GM12873 (cell line): ENCODE measurements around the gene SLC26A11.

Experiments
- TF ChIP-seq, protein P1 (sequence below): IDR thresholded peaks from 2 replicates; pipeline ENCODE4 v1.5.1; 2012; ENCODE audit warnings: low read depth, mild to moderate bottlenecking, moderate library complexity, low read length, control low read depth; ENCODE audit not compliant: insufficient read depth; ENCODE audit errors: missing control alignments

The SLC26A11 gene

DNA sequence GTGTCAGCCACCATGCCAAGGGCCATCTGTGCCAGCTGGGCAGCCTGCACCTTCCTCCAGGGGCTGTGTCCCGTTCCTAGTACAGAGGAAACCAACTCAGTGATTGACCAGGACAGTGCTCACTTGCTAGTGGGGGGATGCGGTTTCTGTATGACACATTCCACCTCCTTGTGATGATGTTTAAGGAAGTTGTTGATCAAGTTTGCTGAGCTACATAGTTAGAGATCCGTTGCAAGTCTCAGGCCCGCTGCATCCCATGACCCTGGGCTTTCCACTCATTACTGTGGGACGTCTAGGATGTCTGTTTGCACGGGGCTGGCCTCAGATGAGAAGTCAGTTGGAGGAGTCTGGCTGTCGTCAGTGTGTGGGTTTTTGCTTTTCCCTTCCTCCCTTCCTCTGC is 74.0 kb downstream of the SLC26A11 start:
- TF ChIP-seq, protein P1, sequence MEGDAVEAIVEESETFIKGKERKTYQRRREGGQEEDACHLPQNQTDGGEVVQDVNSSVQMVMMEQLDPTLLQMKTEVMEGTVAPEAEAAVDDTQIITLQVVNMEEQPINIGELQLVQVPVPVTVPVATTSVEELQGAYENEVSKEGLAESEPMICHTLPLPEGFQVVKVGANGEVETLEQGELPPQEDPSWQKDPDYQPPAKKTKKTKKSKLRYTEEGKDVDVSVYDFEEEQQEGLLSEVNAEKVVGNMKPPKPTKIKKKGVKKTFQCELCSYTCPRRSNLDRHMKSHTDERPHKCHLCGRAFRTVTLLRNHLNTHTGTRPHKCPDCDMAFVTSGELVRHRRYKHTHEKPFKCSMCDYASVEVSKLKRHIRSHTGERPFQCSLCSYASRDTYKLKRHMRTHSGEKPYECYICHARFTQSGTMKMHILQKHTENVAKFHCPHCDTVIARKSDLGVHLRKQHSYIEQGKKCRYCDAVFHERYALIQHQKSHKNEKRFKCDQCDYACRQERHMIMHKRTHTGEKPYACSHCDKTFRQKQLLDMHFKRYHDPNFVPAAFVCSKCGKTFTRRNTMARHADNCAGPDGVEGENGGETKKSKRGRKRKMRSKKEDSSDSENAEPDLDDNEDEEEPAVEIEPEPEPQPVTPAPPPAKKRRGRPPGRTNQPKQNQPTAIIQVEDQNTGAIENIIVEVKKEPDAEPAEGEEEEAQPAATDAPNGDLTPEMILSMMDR: no peak

DNA sequence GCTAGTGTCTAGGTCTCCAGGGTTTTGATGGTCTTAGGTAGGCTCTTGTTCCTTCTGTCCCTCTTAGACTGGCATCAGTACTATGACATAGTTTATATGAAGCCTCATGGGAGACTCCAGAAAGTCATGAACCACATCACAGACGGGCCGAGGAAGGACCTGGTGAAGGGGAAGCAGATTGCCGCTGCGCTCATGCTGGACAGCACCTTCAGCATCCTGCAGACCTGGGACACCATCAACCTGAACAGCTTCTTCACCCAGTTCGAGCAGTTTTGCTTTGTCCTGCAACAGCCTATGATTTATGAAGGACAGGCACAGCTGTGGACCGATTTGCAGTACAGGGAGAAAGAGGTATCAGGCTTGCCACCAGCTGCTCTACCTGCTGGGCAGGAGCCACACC is 74.4 kb downstream of the SLC26A11 start:
- TF ChIP-seq, protein P1: no peak

- TF ChIP-seq, protein P1: no peak
Measured at GRCh38 chr17:80295146-80295545, 74.9 kb downstream of the SLC26A11 start.

DNA sequence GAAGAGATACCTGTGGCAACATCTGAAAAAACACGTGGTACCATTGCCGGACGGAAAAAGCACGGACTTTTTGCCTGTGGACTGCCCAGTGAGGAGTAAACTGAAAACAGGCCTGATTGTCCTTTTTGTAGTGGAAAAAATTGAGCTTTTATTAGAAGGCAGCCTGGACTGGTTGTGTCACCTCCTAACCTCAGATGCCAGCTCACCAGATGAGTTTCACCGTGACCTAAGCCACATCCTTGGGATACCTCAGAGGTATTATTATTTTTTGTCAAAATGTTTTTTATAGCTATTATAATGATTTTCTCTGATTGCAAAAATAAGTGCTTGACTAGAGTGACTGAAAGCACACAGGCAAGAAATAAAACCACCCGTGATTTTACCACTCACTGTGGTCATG is 75.3 kb downstream of the SLC26A11 start:
- TF ChIP-seq, protein P1: no peak

DNA sequence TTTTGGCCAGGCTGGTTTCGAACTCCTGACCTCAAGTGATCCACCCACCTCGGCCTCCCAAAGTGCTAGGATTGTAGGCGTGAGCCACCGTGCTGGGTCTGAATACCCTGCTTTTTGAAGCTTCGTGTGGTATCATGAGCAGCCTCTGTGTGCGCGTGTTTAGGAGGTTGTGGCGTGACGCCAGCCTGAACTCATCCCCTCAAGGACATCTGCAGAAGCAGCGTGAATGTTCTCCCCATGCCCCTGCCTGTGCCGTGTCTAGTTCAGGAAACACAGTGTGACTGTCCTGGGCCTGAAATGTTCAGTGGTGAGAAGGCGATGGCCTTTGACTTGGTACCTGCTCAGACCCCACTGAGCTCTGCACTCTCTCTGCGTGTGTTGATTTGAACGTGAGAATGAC is 76.0 kb downstream of the SLC26A11 start:
- TF ChIP-seq, protein P1: no peak

- TF ChIP-seq, protein P1: no peak
Measured at GRCh38 chr17:80297996-80298560, 77.9 kb downstream of the SLC26A11 start.
